COLO829 (cell line): ENCODE data around the gene PASD1.

Experiments used
- DNase-seq: peaks from one replicate; pipeline ENCODE4 v3.0.0; 2012; ENCODE audit warnings: low spot score

The PASD1 gene

DNA sequence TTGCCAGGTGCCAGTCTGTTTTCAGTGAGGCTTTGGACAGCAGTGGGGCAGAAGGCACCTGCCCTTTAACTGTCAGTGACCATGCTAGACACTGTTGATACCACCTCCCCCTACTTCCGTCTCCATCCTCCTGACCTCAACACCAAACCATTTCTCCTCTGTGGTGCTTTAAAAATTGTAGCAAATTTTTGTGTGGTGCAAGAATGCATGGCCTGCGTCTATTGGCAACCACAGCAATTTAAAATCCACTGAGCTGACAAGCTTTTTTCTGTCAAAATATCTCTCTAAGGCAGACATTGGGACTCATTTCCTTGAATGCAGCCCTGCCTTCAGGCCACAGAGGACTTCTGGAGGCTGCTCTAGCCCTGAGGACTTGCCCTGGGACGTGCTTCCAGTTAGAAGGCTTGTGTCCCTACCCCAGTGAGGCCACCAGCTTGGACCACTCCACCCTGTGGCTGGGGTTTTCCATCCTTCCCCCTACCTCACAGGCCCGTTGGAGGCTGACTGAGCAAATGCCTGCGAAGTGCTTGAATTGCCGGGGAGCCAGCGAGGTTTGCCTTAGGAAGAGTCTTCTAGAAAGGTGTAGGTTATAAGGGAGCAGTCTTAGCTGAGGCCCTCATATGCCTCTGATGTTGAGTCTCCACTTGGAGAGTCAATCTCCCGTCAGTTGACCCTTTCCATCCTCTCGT lies 138.7 kb downstream of the PASD1 start:
- DNase-seq = no peak

DNA sequence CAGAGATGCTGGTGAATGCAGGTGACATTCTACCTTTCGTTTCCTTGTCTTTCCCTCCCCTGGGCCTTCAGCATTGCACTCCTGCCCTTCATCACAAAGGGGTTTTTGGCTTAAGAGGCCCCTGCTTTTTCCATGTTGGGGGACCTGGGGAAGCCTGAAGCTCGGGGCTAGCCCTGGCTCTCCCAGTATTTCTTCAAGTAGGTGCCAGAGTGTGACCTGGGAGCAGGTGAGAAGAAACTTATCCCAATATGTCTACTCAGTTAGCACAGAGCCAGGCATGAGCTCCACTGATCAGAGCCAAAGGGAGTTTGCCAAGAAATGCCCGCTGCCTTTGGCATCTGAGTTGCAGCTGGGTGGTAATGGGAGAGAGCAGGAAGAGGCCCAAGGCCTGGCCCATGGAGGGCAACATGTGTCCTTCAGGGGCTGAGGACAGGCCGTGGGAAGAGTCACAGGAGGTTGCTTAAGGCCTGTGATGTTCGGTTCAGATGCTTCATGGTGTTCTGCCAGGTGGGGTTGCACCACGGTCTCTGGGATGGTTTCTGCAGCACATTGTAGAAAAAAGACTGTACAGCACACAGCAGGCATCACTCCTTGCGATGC lies 139.4 kb downstream of the PASD1 start:
- no peak for DNase-seq

DNA sequence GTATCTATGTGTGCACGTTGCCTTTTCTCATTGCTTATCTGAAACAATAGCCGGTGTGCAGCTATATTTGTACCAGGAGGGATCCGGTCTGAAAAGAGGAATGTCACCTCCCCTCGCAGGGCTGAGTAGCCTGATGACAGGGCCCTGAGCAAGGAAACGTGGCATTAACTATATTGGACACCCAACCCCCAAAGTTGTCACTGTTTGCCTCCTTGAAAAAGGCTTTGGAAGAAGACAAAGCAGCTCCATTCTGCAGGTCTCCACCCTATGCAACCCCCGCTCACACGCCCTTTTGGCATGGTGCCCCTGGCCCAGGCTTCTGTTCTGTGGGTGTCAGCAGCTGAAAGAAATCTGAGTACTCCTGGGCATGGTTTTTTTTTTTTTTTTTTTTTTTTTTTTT lies 140.0 kb downstream of the PASD1 start:
- DNase-seq = no peak

DNA sequence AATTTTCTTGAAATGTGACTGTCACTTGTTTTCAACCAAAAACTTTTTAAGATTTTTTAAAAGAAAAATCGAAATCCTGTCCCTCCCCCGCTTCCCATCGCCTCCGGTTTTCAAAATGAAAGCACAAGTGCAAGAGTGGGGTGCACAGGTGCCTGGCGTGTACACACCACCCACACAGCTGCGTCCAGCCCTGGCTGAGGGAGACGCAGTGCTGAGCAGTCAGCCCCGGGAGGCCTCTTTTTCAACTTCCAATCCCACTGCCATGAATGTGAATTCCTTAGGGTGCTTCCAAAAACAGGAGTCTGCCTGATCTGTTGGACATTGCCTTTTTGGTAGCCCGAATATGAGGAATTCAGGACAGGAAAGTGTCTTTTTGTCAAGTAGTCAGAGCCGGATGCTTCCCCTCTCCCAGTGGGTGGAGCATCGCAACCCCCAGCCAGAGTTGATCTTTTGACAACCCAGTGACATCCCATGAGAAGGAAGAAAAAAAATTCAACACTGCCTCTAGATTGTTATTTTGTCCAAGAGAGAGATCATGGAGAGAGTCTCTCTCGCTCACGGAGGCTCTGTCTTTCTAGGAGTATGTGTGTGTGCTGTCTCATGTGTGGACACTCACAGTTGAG lies 140.7 kb downstream of the PASD1 start:
- no peak for DNase-seq

DNA sequence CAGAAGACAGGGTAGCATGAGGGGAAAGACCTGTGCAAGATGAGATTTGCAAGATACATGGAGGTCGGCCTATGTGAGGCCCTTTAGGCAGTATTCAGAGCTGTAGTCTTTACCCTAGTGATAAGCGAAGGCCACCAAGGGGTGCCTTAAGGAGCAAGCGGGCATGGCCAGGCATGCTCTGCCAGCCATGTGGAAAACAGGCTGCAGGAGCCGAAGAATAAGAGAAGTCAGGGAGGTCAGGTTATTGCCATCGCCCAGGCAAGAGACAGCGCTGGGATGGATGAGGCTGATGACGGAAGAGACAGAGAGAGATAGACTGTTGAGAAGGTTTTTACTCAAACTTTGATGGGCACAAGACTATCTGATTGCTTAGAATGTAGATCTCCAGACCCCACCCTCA lies 145.3 kb downstream of the PASD1 start:
- no peak for DNase-seq

DNA sequence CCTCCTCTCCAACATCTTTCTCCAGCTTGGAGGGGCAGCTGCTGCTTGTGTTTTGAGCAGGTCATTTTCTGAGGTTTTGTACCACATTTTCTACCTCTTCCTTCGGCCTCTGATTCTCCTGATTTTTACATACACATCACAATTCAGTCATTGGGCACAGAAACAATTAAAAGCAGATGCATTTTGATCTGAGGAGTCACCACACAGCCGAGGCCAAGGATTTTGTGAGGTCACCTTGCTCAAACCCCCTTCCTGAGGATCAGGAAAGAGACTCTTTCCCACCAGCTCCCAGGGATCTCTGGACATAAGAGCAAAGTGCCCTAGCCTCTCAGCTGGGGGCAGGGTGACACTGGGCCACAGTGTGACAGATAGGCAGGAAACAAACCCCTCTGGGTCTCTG lies 147.0 kb downstream of the PASD1 start:
- DNase-seq = no peak

DNA sequence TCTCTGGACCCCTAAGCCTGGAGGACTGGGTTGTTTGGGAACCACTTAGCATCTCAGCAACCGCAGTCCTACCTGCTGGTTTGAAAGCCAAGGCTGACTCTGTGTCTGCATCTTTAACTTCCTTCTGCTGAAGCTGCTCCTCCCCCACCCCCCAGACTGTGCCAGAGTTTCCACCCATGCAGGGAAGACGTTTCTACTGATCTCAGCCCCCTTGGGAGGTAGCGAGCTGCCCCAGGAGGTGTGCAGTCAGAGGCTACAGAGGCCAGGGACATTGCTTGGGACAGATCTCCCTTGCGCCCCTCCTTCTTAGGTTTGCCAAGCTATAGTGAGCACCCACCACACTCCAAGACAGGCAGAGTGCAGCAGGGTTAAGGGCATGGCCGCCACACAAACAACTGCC lies 147.7 kb downstream of the PASD1 start:
- no peak for DNase-seq

DNA sequence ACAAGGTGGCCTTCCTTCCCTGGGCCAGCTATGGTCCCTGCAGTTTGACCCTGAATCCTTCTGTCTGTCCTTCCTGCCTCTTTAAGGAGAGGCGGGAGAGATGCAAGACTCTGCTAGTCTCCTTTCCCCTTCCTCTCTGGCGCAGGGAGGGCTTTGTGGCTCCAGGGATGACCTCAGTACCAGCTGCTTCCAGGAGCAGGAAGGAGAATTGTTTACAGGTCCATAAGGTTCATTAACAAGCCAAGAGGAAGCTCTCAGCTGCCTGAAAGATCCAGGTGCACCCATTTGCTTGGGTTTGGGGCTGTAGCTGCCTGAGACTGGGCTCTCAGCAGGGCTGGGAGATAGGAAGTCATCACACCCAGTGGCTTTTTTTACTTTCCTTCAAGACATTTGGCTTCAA lies 148.3 kb downstream of the PASD1 start:
- DNase-seq = no peak

DNA sequence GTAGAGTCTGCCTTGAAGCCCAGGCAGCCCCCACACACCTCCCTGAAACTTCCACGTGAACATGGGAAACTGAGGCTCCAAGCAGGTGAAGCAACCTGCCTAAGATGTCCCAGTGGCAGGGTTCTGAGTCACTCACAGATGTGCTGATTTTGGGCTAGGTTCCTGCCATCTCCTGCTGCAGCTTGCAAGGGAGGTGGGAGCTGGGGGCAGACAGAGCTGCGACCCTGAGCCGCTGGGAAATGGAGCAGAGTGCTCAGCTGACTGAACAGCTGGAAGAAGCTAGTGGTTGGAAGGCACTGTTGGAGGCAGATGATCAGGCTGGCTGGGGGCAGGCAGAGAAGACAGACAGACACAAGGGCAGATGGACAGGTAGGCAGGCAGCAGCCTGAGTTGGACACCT lies 148.8 kb downstream of the PASD1 start:
- no peak for DNase-seq

DNA sequence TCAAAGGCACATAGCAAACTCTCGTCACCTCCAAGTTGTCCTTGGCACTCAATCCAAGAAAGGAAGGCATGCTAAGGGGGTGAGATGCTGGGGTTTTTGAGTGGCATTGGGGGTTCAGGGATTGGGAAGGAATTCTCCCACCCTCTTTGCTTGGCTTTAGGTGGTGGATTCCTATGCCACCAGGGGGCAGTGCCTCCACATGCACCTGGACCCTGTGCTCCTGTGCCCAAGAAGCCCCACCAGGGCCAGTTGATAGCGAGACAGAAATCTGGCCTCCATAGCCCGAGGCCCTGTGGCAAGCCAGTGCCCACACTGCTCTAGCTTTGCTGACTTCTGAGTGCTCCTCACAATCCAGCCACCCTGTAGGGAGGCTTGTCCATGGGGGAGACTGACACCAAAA lies 150.4 kb downstream of the PASD1 start:
- DNase-seq = peak; percentile 40

DNA sequence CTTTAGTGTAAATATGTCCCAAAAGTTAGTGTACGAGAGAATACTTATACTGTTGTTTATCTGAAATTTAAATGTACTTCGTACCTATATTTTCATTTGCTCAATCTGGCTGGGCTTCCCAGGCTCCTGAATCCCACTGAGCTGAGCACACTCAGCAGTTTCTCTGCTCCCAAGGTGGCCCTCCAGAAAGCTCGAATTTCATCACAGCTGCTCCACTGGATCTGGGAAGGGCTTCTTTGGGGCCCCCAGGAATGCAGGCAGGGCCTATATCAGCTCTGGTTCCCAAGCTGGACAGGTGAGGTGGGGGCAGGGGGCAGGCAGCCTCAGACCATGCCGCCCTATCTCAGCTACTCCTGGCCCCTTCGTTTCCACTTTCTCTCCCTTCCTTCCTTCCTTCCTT lies 150.9 kb downstream of the PASD1 start:
- DNase-seq = no peak

DNA sequence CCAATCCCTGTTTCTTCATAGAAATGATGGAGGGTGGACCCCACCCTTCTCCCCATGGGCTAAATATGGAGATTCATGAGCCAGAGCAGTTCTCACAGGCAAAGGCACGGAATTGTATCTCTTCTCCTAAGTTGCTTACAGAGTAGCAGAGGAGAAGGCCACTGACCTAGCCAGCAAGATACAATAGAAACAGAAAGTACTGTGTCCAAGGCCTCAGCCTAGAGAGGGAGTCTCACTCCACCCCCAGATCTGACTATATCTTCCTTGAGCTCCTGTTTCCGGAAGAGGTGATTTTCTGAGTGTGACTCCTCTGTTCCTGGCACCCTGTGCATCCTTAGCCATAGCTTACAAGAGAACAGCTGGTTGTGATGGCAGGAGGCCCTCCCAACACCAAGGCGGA lies 152.3 kb downstream of the PASD1 start, which contains the start of gene FATE1:
Gene FATE1 (plus strand): TSS at position 284 of the 400 bp plus-strand sequence. CDS start 85 bp downstream, at position 369.
- DNase-seq = no peak

DNA sequence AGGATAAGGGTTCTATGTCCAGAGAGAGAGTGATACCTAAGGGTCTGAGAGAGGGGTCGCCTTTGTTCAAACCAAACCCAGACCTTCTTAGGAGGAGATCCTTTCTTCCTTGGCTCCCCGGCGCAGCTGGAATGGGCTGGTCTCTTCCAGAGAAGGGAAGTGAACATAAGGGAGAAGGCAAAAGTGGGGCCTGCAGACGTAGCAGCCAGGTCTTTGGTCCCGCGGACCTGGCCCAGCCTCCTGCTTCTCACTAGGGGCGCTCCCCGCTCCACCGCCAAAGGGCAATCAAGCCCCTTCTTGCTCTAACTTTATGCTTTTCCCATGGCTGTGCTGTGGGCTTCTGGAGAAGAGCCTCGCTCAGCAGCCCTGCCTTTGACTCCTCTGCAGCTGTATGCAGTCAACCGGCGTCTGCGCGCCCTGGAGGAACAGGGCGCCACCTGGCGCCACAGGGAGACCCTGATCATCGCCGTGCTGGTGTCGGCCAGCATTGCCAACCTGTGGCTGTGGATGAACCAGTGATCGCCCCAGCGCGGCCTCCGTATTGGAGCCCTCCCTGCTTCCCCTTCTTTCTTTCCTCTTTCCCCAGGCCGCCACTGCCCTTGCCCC lies 158.9 kb downstream of the PASD1 start:
- no peak for DNase-seq

DNA sequence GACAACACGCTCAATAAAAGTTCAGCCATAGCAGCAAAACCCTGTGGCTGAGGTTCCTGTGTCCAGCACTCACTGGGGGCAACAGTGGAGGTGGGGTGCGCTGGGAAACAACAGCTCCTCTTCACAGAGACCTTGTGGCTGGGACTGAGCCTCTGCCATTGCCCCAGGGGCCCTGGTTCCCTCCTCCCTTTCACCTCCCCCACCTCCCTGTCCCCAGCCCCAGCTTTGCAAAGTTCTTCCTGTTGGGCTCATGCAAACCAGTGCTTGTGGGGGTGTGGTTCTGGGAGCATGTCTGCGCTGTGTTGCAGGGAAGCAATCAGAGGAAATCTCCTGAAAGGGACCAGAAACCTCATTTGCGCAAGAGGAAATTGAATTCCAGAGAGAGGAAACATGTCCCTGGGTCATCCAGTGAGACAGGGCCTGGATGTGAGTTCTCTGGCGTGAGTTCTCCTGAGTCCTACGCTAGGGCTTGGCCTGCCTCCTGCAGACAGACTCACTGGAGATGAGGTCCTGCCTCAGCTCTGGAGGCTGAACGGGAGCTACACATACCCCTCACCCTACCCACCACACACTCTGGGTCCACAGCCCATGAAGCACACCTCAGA lies 159.8 kb downstream of the PASD1 start:
- no peak for DNase-seq

DNA sequence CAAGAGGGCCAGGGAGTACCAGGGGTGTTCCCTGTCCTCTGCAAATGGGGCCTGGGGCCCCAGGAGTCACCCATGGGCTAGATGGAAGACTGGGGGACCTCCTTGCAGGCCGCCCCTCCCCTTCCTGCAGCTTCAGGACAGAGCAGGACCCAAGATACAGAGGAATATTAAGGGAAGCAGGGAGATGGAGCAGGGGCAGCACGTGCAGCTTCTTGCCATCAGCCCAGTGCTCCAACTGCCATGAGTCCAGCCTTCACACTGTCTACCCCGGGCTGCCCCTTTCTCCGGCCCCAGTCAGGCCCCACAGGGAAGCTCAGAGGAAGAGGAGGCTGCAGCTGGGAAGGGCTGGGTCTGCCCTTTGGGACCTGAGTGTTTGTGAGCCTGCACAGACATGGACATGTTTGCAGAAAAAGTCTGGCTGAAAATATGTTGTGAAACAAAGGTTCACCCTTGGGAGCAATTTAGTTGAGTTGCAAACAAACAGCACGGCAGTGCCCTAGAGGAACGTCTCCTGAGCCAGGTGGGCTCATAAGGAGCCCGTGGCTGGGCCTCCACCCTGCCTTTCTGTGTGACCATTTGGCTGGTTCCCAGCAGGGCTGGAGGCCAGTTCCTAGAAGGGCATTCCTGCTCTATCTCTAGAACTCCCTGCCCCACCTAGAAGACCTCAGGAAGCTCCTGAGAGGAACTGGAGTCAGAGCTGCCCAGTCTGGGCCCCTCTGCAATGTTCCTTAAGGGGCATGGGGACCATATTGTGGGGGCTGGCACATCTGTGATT lies 161.3 kb downstream of the PASD1 start:
- no peak for DNase-seq

DNA sequence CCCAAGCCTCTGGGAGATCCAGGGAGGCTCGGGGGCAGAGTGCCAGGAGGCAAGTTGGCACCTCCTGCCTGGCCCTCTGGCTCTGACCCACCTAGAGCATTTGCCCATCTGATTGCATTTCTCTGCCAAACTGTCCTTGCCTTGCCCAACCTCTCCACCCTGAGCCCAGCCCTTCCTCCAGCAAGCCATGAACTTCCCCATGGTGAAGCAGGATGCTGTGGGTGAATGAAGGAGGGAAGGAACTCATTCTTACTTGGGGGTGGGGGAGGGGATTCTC lies 161.8 kb downstream of the PASD1 start:
- DNase-seq = no peak
